ENCODE measurements around the gene CITED2.
A peak's percentile ranks its signal among the peaks of the same experiment; 100 is the strongest.

Gene CITED2

DNA sequence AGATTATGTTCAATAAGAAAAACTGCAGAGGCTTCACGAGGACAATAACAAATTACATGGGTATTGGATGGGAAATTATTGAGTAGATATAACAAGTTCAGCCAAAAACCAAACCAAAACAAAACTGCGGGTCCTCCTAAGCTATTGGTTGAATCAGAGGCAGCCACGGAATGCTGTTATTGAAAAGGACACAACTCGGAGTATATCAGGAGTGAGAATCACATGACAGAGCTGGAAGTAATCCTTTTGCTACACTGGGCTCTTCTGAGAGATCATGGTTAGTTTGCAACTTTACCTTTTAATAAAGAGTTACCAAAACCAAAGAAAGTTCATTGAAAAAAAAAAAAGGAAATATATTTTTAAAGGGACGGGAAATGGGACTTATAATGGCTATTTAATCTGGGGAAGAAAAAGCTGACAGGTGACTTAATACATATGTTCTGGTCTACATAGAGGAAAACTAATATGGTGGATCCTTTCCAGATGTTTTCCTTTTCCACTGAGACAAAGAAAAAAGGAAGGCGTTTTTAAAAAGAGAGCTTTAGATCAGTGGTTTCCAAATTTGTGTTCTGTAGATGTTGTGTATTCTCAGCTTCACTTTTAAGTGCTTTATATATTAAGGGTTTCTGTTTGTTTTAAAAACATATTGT lies 6.9 kb upstream of the CITED2 start:
- no peak for DNase-seq

DNA sequence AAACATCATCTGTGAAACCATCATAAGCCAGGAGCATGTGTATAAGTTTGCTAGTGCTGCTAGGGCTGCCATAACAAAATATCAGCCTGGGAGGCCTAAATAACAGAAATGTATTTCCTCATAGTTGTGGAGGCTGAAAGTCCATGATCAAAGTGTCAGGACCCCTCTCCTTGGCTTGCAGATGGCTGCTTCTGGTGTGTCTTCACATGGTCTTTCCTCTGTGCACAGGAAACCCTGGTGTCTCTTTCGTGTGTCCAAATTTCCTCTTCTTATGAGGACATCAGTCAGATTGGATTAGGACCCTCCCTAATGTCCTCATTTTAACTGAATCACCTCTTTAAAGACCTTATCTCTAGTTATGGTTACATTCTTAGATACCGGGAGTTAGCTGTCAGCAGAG lies 6.2 kb upstream of the CITED2 start:
- DNase-seq, result no peak

DNA sequence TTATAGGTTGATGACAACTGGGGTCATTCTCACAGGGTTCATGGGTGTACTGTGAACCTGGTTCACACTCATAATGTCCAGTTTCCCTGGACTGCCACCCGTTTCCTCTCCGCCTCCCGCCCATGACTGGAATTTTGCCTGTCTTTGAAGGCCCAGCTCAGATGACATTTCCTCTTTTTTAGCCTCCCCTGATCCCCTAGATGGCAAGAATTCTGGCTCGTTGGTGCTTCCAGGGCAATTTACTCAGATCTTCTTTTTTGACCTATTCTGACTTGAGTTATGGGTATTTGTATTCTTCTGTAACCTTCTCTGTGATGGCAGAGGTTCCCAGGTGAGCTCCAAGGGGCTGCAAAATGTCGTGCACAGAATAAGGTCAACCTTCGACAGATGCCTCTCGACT lies 5.7 kb upstream of the CITED2 start:
- DNase-seq, result no peak

DNA sequence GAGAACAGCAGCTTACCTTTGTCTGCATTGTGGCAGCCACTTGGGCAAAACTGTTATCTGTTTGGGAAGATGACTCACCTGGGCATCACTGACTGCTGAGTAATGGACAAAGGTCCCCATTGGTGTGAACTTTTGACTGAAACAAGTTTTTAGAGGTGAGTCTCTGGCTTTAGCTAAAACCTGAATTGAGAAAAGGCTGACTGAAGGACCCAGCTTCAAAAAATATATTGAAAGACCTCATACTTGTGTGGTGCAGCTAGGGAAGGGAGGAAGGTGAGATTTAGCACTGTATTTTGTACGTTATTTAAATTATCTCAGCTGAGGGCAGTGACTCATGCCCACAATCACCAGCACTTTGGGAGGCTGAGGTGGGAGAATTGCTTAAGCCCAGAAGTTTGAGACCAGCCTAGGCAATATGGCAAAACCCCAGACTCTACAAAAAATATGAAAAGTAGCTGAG lies 4.5 kb upstream of the CITED2 start:
- no peak for DNase-seq

DNA sequence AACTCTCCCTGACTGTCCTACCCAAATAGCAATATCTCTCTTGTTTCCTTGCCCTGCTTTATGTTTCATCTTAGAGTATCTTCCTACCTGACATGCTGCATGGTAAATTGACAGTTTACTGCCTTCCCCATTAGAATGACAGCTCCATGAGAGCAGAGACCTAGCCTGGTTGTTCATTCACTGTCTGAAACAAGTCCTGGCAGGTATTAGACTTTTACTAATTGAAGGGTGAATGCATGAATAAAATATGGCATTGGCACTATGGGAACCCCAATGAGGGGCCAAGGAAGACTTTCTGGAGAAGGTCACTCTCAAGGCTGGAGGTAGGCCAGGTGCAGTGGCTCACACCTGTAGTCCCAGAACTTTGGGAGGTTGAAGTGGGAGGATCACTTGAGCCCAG lies 3.8 kb upstream of the CITED2 start:
- no peak for DNase-seq

DNA sequence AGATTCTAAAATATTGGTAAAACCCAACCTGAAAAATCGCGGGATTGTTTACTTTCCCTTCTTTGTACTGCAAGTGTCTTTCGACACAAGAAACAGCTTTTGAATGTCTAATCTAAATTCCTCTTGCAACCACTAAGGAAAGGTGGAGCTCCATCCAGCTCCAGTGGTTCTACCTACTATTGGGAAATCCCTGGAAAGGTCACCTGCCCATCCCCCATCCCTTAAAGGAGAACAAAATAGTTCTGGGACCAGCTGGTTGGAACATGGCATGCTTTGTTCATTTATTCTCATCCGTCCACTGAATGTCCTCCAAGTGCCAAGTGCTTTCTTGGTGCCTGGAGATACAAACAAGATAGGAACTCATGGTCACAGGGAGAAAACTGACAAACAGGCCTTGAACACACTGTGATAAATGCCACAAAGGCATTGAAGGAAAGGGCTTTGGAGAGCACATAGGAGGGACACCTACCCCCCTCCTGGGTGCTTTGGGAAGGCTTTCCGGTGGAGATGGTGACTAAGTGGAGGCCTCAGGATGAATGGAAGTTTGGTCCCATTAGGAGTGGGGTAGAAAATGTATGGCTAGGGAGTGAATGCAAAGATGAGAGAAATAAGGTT lies 2.3 kb upstream of the CITED2 start:
- no peak for DNase-seq

DNA sequence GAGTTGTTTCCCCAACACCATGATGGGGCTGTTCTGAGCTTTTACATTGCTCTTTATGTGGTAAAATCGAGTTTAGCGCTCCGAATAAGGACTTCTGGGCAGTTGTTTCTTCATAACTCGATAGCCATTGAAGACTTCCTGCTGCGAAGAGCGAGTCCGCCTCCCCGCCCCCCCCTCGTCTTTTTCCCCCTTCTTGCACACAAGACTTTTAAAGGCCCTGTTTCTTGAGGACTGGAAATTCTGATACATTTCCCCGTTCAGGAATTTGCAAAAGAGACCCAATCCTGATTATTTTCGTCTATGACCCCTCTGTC lies 1.5 kb upstream of the CITED2 start:
- peak; percentile 59 for DNase-seq

DNA sequence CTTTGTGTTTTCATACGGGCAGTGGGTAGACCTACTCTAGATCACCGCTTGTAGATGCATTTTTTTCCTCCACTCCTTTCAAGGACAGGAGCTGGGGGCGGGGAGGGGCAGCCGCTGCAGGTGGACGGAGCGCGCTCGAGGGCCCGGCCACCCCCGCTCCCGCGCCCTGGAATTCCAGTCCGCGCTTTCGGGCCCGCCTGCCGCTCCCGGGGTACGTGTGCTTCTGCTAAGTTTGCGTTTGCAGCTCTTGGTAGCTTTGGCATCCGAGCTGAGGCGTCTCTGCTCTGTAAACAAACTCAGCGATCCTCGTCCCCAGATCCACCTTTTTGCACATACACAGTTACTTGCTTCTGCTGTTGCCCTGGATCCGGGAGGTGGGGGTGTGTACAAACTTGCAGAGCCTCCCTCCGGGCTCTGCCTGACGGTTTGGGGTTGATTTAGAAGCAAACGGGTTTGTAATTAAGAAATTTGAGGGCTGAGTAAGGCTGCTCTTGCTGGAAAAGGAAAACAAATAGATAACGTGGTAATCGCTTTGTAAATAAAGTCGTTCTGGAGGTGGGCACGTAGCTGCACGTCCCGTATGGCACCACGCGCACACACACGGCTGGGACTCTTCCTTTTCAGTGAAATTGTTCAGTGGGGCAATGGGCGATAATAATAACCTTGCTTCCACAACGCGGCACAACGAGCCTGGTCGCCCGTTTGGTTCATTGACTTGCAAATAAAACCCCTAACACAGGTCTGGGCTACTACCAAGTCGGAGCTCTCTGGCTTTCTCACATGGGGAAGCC lies 973 bp upstream of the CITED2 start:
- DNase-seq, result peak; percentile 96

DNA sequence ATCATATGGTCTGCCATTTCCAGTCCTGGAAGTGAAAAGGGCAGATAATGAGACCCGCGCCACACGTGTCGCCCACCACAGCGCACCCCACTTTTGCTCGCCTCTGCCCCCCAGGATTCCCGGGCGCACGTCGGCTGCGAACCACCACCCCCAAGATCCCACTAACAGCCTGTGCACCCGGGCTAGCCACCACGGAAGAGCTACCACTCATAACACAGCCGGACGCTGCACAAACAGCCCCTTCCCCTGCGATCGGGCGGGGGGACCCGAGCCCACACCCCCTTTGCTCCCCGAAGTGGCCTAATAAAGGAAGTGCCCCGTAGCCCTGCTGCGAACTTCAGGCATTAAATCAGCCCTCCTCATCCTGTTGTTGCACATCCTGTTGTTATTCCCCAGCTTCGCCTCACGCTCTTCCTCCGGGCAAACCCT lies 506 bp downstream of the CITED2 start:
- DNase-seq, result no peak

DNA sequence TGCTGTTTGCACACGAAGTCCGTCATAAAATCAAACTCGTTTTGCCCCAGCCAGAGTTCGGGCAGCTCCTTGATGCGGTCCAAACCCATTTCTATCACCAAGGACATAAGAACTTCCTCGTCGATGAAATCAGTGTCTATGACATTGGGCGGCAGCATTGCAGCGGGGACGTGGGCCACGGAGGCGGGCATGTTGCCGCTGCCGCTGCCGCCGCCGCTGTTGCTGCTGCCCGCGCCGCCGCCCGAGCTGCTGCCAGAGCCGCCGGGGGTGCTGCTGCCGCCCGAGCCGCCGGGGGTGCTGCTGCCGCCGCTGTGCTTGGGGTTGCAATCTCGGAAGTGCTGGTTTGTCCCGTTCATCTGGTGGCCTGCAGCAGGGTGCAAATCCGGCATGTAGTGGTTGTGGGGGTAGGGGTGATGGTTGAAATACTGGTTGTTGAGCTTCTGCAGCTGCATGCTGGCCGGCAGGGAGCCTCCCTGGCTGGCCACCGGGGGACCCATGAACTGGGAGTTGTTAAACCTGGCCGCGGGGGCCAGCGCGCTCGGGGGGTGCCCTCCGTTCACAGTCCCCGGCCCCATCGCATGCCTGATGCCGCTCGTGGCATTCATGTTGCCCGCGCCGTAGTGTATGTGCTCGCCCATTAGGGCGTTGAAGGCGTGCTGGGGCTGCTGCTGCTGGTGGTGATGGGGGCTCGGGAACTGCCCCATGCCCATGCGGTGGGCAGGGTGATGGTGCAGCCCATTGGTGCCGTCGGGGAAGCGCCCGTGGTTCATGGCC lies 1.1 kb downstream of the CITED2 start:
- DNase-seq, result peak; percentile 56

DNA sequence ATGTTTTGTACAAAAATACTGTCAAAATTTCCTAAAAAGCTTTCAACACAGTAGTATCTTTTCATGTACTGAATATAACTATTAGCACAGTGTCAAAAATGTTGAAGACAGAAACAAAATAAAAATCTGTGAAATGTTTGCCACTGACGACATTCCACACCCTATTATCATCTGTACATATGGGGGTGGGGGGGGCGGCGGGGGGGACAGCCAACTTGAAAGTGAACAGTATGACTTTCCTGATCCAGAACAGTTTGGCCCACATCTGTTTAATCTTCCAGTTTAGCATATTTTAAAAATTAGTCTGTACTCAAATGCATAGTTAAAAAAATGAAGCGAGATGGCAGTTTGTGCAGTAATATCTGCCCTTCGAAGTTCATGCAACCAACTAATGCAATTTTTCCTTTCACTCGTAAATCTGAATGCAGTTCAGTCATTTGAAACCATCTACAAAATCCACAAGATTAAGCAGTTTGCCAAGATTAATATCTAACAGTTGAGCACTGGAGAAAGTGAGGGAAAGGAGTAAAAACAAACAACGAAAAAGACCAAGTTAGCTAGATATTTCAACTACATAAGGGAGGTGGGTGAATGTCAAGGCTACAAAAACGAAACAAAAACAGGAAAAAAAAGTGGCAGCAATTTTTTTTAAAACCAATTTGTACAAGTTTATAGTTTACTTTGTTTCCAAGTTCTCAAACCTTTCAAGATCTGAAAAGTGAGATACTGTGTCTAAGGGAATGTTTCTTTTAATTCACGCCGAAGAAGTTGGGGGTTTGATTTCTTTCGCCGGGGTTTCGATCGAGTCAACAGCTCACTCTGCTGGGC lies 1.9 kb downstream of the CITED2 start:
- no peak for DNase-seq

DNA sequence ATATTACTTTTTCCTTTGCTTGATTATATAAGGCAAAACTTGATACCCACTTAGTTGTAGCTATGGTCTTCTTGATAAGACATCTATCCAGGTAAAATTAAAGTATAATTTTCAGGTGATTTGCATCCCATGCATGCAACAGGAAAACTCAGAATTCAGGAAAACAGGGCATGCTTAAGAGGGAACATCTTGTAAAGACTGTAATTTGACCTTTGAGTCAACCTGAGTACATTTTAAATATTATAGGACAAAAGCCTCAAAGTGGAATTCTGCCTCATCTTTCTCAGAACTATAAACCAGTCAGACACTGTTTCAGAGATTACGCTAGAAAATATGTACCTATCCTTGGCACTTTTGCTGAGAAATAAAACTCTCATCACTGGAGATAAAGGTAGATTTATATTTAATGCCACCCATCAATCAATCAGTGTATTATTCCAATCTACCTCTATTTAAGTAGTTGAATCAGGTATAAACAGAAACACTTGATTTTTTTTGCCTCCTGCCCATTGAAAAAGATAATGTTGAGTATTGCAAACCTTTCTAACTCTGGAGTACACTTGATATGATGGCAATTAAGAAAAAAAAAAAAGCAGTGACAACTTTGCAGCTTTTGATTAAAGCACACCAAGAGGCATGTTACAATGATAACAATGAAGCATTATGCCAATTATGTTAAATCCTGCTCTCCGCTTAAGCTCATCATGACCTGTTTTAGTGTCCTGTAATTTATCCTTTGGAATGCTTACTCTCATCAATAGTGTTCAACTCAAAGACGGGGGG lies 2.8 kb downstream of the CITED2 start:
- DNase-seq, result no peak

DNA sequence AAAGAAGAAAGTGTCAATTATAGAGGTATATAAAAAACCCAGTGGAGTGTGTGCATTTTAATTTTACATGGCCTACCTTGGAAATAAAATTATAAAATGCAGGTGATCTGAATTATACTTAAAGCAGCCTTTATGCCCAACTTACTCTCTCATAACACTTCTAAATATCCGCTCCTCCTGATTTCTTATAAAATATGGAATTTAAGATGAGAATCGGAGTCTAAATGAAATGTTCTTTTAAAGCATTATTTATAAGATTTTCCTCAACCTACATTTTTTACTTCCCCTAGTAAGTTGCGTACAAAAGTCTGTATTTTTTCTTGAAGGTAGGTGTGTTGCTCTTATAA lies 3.5 kb downstream of the CITED2 start:
- no peak for DNase-seq

DNA sequence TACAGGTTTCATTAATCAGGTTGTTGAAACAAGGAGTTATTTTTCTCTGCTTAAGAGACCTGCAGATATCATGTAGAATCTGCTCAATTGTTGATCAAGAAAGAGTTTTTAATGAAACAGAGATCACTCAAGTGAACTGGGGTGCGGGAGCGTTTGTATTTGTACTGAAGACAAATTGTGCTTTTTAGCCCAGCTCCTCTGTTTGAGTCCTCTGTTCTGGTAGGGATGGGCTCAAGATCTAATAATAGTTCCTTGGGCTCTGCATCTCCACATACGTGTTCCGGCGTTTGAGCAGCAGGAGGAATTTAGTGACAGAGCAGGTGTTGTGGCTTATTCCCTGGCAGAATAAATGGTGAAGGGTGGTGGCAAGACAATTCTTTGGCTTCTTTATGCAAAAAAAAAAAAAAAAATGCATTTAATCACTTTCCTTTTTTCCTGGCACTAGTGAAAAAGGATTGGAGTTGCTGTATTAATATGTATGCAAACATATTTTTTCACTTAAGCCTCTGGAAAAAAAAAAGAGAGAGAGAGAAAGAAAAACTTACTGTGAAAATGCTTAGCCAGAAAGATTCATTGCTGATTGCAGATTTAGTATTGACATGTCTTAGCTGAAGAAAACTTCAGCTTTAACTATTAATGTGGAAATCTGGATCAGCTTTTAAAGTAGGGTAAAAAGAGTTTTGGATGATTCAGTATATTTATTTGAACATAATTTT lies 4.0 kb downstream of the CITED2 start:
- no peak for DNase-seq

DNA sequence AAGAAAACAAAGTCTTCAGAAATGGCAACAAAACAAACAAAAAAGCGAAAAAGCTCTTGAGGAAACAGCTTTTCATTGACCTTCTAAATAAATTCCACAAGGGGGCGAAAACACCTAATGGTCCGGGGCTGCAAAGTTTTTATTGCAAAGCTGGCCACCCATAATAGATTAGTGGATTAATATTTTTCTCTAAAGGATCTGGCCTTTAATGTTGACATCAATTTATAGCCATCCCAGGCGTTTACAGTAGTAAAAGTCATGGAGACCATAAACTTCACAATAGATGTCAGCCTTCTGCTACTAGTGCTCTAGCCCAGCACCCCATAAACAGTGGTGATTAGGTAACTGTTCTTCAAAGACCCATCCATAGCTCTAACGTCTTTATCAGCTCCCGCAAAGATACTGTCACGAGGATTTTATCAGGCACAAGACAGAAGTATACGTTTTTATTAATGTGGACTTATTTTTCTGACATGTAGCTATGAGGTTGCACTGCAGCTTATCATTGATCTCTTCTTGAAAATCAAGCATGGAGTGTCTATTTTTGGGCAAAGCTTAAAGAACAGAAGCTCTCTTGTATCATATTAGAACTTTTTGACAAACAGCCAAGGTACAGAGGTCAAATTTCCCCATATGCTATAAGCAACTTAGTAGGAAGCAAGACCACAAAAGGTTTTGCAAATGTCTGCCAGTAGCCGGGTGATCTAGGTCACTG lies 4.7 kb downstream of the CITED2 start:
- DNase-seq, result peak; percentile 19

DNA sequence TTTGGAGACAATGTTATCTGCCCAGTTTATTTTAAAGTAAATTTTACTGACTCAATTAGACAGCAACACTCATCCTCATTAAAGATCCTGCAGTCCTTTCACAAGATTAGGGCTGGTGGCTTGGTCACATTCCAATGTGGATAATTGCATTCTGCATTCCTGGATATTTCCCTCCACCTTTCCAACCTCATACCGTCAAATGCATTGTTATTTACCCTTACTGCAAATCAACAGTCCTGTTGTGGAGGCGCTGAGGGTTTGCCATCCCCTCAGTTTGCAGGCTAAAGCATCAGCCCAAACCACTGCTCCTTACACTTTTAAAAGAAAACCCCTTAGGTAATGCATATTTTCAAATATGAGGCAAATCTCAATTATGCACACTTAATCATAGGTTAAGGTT lies 5.4 kb downstream of the CITED2 start:
- no peak for DNase-seq

DNA sequence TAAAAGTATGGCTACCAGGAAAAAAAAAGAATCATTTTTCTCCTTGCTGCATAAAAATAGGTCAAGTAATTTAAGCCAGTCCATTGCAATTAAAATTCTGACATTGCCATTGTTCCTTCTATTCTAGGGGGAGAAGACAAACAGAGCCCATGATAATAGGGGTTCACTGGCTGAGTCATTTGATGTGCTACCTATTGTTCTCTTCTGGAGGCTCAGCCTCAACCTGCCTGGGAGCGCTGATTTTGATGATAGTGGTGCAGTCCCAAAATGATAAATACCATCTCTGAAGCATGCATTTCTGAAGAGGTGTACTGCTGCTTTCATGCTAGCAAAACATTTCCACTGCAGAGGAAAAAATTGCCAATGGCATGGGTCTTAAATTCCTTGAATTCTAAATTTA lies 5.8 kb downstream of the CITED2 start:
- DNase-seq, result no peak

DNA sequence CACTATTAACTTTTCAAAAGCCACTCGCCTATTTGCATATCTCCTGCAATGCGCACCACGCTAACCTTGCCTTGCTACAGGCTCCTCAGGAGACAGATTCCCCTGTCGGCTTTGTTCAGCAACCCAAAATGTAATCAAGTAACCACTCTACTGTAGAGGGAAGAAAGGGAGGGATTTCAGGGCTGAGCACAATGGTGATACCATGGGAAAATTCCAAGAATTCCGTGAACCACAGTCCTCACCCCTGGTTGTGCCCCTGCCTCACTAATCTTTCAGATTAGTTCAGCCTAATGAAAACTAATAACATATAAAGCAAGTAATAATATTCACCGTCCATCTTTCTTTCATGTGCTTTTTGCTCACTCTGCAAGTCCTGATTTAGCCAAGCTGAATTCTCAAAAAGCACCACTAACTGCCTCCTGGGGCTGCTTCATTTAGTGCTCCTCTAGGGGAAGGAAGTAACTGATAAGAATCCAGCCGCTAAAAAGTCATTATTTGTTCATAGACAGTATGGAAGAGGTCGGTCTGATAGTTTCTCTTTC lies 6.6 kb downstream of the CITED2 start:
- no peak for DNase-seq

DNA sequence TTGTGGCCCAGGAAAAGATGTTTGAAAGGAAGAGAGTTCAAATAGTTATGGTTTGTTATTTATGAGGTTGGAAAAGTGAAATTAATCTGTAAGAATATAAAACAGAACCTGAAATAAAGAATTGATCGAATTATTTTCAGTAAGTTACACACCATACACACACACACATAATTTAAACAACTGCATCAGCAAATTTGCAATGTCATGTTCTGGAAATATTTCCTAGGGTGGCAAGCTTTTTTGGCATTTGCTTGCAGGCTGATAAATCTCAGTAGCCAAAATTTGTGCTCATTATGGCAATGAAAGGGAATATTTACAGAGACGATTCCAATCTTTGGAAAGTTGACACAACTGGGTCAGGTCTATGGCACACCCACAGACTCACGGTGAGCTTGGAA lies 9.5 kb downstream of the CITED2 start:
- DNase-seq, result no peak

DNA sequence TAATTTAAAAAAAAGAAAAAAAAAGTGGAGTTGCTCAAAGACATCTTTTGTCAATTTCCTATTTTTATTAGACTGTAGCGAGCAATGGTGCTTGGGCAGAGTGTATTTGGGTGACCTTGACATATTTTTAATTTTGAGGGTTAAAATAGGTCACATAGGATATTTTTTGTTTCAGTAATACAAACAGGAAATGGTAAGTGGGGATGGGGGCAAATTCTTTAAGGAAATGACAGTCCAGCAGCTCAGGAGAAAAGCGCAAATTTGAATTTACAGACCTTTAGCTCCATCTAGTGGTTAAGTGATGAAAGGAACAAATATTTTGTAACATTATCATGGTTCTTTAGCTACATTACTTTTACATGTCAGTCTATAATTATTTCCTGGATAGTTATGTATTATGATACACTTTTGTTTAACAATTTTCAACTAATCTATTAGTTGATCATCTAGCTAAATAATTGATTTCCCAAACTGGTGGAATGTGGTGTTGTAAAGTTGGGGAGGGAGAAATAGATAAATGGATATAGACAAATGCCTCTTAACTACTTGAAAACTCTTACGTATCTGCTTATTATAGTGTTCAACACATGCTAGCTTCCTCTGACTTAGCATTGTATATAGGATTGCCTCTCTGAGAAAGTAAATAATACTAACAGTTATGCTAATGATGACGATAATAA lies 10.0 kb downstream of the CITED2 start:
- DNase-seq, result peak; percentile 57

Data from NCI-H774 (cell line).